Measurements from ENCODE around the gene EIF4EBP3. TPM values are rescaled to one million over a fixed set of nuclear protein-coding genes. Genes with fewer than 3 reads are reported as not detected.

Gene EIF4EBP3
- 4.1 TPM in 1 of 2 replicates, not detected in the other for total RNA-seq (2011; cell fraction: chromatin; rRNA removed; ENCODE audit: low replicate concordance)
- 3.3 TPM in 1 of 2 replicates, not detected in the other for total RNA-seq (2011; cell fraction: nucleolus; rRNA removed)
- 3.9 TPM in 1 of 2 replicates, not detected in the other for total RNA-seq (2011; cell fraction: nucleoplasm; rRNA removed)
- total RNA-seq (2014; rRNA removed): 1.3 and 2.3 TPM in 2 replicates
- total RNA-seq (2014; rRNA removed; fragmentation: Illumina TruSeq; extraction: Trizol): 2.5 and 3.8 TPM in 2 replicates
- 0.72 and 1.3 TPM in 2 replicates for total RNA-seq (2015; rRNA removed; fragmentation: Illumina TruSeq; extraction: Trizol)
- total RNA-seq (2021): 5.7 and 7.7 TPM in 2 replicates
- 3.1 and 4.7 TPM in 2 replicates for polyA plus RNA-seq (2011; rRNA removed)
- polyA plus RNA-seq (2011; cell fraction: cytosol; rRNA removed): 3.2 and 5.0 TPM in 2 replicates
- polyA plus RNA-seq (2011; cell fraction: nucleus; rRNA removed): 3.0 and 4.1 TPM in 2 replicates
- 5.0 and 8.7 TPM in 2 replicates for polyA plus RNA-seq (2012)
- polyA plus RNA-seq (2014; fragmentation: Illumina TruSeq; extraction: Trizol): 3.1 and 4.1 TPM in 2 replicates
- 1 to 10 TPM; 5.0 to 7.5 TPM for polyA plus RNA-seq (2014; fragmentation: Nextera tagmentation; extraction: Ambion mirVana)
- polyA plus RNA-seq (2014; rRNA removed): 3.4 and 4.0 TPM in 2 replicates
- 0.56 and 3.0 TPM in 2 replicates for polyA minus RNA-seq (2011; rRNA and poly(A)+ RNA removed)
- not detected in 2 replicates for polyA minus RNA-seq (2011; cell fraction: cytosol; rRNA and poly(A)+ RNA removed)
- 0.67 and 0.89 TPM in 2 replicates for polyA minus RNA-seq (2011; cell fraction: nucleus; rRNA and poly(A)+ RNA removed)
- Bru-seq, nascent RNA: percentile 54 among the genes with signal in this experiment
- BruChase-seq, experiment 1, labeled RNA remaining after a 2-hour chase: percentile 64 among the genes with signal in this experiment
- percentile 54 among the genes with signal in this experiment for BruChase-seq, experiment 2, labeled RNA remaining after a 6-hour chase
- long read RNA-seq, experiment 1, partial matches to known transcripts: 0 of 2 reads
- long read RNA-seq, experiment 1, other reads (novel, unspliced or antisense): 0 of 2 reads
- long read RNA-seq, experiment 2, partial matches to known transcripts: 1 of 5 reads
- long read RNA-seq, experiment 2, other reads (novel, unspliced or antisense): 0 of 5 reads
- long read RNA-seq, experiment 3, partial matches to known transcripts: 0 of 3 reads
- long read RNA-seq, experiment 3, other reads (novel, unspliced or antisense): 0 of 3 reads

DNA sequence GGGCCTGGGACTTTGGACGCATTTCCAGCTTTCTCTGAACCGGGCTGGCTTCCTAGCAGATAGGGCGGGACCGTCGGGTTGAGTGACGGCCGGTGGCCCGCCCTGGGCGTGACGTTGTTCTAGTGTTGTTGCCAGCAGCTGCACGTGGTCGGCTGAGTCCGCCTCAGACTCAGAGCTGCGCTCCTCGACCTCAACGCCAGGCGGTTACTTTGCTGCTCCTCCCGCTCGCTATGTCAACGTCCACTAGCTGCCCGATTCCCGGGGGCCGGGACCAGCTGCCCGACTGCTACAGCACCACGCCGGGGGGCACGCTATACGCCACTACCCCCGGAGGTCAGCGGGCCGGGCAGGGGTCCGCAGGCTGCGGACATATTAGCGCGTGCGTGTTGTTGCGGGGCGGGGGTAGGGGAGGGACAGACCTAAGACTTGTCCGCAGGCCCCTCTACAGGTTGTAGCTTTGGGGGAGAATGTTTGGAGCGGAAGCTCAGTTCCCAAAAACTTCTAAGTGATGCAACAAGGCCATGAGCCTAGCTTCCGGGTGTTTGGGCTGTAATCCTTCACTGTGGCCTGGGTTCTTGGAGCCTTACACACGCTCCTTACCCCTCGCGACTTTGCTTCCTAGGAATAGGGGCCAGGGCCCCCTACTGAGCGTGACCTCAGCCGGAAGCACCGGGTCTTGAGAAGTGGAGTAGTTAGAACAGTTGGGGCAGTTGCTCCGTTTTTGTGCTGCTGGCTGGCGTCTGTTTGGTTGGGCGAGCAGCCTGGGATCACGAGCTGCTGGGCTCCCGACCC is at the start of gene EIF4EBP3:
Gene EIF4EBP3 (plus strand): TSS at position 155 of the 792 bp plus-strand sequence. CDS start 76 bp downstream, at position 231.
- peak within 1 kb of the TSS; percentile 74 for H2AFZ ChIP-seq (ENCODE audit: low read depth, low read length)
- no peaks in the 10 kb centered on the region; a peak in 1 of 5 replicates for H3K27me3 ChIP-seq (ENCODE audit: control insufficient read depth in 2 of 2, insufficient read depth in 2 of 2, low read length in 2 of 2)
- H3K9me1 ChIP-seq (ENCODE audit: control insufficient read depth, insufficient read depth, low read length): peaks cover 5% of the 10 kb centered on the region
- ATAC-seq (peak; percentile 94), DNase-seq (ENCODE audit: extremely low read depth in 1 of 4, low spot score in 3 of 4) (peak; percentile 86 to 95 (median 90)), FAIRE-seq (peak; percentile 97)
- peak within 1 kb of the TSS; percentile 58 to 88 for H3K9ac ChIP-seq (ENCODE audit: insufficient read depth in 1 of 2, low read depth in 2 of 2, low read length in 2 of 2)
- peaks cover 34 to 35% of the 10 kb centered on the region in 2 experiments for H3K4me1 ChIP-seq (replicated peaks in 1 of 2; ENCODE audit: control insufficient read depth in 2 of 2, insufficient read depth in 2 of 2, low read length in 2 of 2)
- CTCF ChIA-PET (ENCODE audit: low intra/inter-chr PET ratio): interaction anchor here (0.6 kb wide), 1 partner anchor 172 kb away, joined by 3 read pairs; no protein-coding TSS in a partner anchor
- H3K27ac ChIP-seq (ENCODE audit: extremely low read depth, low read depth, low read length): peak within 1 kb of the TSS; percentile 61
- peak within 1 kb of the TSS; percentile 3; the same call in 1 of the 2 replicates for H3K4me3 ChIP-seq
- peaks cover 14% of the 10 kb centered on the region; the same call in 1 of the 2 replicates for H4K20me1 ChIP-seq (replicated peaks; ENCODE audit: control insufficient read depth, insufficient read depth, low read length)
- POLR2A ChIA-PET: interaction anchor here (0.5 to 5.3 kb wide), 26 partner anchors 9 to 698 kb away, joined by 3 to 56 read pairs (median 4); partner anchors contain the start of genes APBB3, HARS1, HARS2 and IK
- no TSS peak for BruUV-seq (replicated peaks)
- in situ Hi-C loops (cut with MboI): no loop called here
- H3K9me3 ChIP-seq (replicated peaks; ENCODE audit: control insufficient read depth, insufficient read depth, low read depth, low read length): no peaks in the 10 kb centered on the region
- H3K36me3 ChIP-seq (ENCODE audit: control insufficient read depth, insufficient read depth, low read length): peaks cover 64% of the 10 kb centered on the region
- peaks cover 4% of the 10 kb centered on the region; the same call in 1 of the 3 replicates for H3K79me2 ChIP-seq (ENCODE audit: control insufficient read depth, insufficient read depth, low read length)
- H3K4me2 ChIP-seq (ENCODE audit: insufficient read depth, low read length): peak within 1 kb of the TSS; percentile 66
- WGBS (ENCODE audit: insufficient coverage, low coverage, missing lambda C conversion rate): 22% methylated on average over 42 of the region's 52 CpGs
- intact Hi-C loops (cut with micrococcal nuclease): loop anchor here (5.0 kb wide), 1 partner anchor 175 kb away; no protein-coding TSS in a partner anchor
- TF ChIP-seq PCBP2 (IDR thresholded peaks at IDR 0.05; ENCODE audit: low read depth, low read length, poor library complexity, severe bottlenecking) (no peak), ZNF143 (CRISPR knock-in tag; IDR thresholded peaks at IDR 0.05) (no peak), ZBTB17 (CRISPR knock-in tag; IDR thresholded peaks at IDR 0.05) (peak; percentile 26; the same call in 1 of the 2 replicates), XRCC4 (IDR thresholded peaks at IDR 0.05; ENCODE audit: extremely low read depth, insufficient read depth, insufficient read length) (no peak), EP400 (IDR thresholded peaks at IDR 0.05) (peak; percentile 84), SRF (CRISPR knock-in tag; IDR thresholded peaks at IDR 0.05) (peak in 1 of 2 experiments; percentile 63; a peak in 1 of 4 replicates), RAD51 (IDR thresholded peaks at IDR 0.05; ENCODE audit: borderline replicate concordance, low read depth) (peak; percentile 82), ZBTB12 (CRISPR knock-in tag; IDR thresholded peaks at IDR 0.05) (peak; percentile 66), TARDBP (IDR thresholded peaks at IDR 0.05) (no peak), CREB1 (IDR thresholded peaks at IDR 0.05) (peak; percentile 81), CREB1 (CRISPR knock-in tag; IDR thresholded peaks at IDR 0.05) (peak; percentile 90), SIN3A (IDR thresholded peaks at IDR 0.05; ENCODE audit: borderline replicate concordance in 2 of 2, control insufficient read depth in 1 of 2, low read depth in 2 of 2, low read length in 2 of 2) (peak; percentile 37 to 88; a peak in 1 of 4 replicates)
- TF ChIP-seq, protein P1, sequence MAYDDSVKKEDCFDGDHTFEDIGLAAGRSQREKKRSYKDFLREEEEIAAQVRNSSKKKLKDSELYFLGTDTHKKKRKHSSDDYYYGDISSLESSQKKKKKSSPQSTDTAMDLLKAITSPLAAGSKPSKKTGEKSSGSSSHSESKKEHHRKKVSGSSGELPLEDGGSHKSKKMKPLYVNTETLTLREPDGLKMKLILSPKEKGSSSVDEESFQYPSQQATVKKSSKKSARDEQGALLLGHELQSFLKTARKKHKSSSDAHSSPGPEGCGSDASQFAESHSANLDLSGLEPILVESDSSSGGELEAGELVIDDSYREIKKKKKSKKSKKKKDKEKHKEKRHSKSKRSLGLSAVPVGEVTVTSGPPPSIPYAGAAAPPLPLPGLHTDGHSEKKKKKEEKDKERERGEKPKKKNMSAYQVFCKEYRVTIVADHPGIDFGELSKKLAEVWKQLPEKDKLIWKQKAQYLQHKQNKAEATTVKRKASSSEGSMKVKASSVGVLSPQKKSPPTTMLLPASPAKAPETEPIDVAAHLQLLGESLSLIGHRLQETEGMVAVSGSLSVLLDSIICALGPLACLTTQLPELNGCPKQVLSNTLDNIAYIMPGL (CRISPR knock-in tag; IDR thresholded peaks at IDR 0.05): no peak
